Neural progenitor cell (in vitro differentiated cells): ENCODE data around the gene BEGAIN. TPM values are rescaled to one million over a fixed set of nuclear protein-coding genes. Genes with fewer than 3 reads are reported as not detected.
A peak's percentile ranks its signal among the peaks of the same experiment; 100 is the strongest.

Experiments
- DNase-seq: peaks from one replicate; pipeline ENCODE4 v3.0.0-alpha.2; 2016; ENCODE audit warnings: low spot score
- H2AFZ ChIP-seq: fragments of 200-600 bp; sonication (generic); replicated peaks from 2 replicates; pipeline ENCODE4 v1.6.1; 2016; ENCODE audit warnings: antibody characterized with exemption
- H3F3A ChIP-seq: fragments of 200-600 bp; sonication (generic); 2 replicates; pipeline ENCODE4 v1.6.1; 2016; ENCODE audit warnings: antibody characterized with exemption, low read depth
- H3K27ac ChIP-seq: fragments of 200-600 bp; sonication (generic); 2 replicates; pipeline ENCODE4 v1.5.1; 2016; ENCODE audit warnings: mild to moderate bottlenecking
- H3K27me3 ChIP-seq: fragments of 200-600 bp; sonication (generic); 2 replicates; pipeline ENCODE4 v1.6.1; 2016; ENCODE audit warnings: mild to moderate bottlenecking, moderate library complexity
- H3K36me3 ChIP-seq: fragments of 200-600 bp; sonication (generic); 2 replicates; pipeline ENCODE4 v1.5.1; 2016
- H3K4me1 ChIP-seq: fragments of 200-600 bp; sonication (generic); 2 replicates; pipeline ENCODE4 v1.6.1; 2016; ENCODE audit warnings: mixed run types
- H3K4me2 ChIP-seq: fragments of 200-600 bp; sonication (generic); 2 replicates; pipeline ENCODE4 v1.6.1; 2016
- H3K4me3 ChIP-seq: fragments of 200-600 bp; sonication (generic); 2 replicates; pipeline ENCODE4 v1.5.1; 2016
- H3K79me2 ChIP-seq: fragments of 200-600 bp; sonication (generic); 2 replicates; pipeline ENCODE4 v1.6.1; 2016; ENCODE audit warnings: low read depth
- H3K9ac ChIP-seq: fragments of 200-600 bp; sonication (generic); 2 replicates; pipeline ENCODE4 v1.6.1; 2016
- H3K9me3 ChIP-seq: fragments of 200-600 bp; sonication (generic); 2 replicates; pipeline ENCODE4 v1.5.1; 2016; ENCODE audit warnings: low read depth
- H4K20me1 ChIP-seq: fragments of 200-600 bp; sonication (generic); 2 replicates; pipeline ENCODE4 v1.6.1; 2016; ENCODE audit warnings: low read depth
- H3K27ac Mint-ChIP-seq: 3 replicates; pipeline ENCODE4 v1.8.0; 2021; ENCODE audit warnings: mixed read lengths
- H3K27me3 Mint-ChIP-seq: 2 replicates; pipeline ENCODE4 v1.8.0; 2022; ENCODE audit warnings: low read depth, mild to moderate bottlenecking, inconsistent platforms, moderate library complexity, mixed read lengths; ENCODE audit not compliant: insufficient read depth
- H3K36me3 Mint-ChIP-seq: 3 replicates; pipeline ENCODE4 v1.8.0; 2021; ENCODE audit warnings: mixed read lengths
- H3K4me1 Mint-ChIP-seq: 3 replicates; pipeline ENCODE4 v1.8.0; 2021; ENCODE audit warnings: mixed read lengths
- H3K4me3 Mint-ChIP-seq: 3 replicates; pipeline ENCODE4 v1.8.0; 2021; ENCODE audit warnings: mild to moderate bottlenecking, moderate library complexity, mixed read lengths
- H3K9me3 Mint-ChIP-seq: 3 replicates; pipeline ENCODE4 v1.8.0; 2020; ENCODE audit warnings: mixed read lengths
- EZH2 ChIP-seq: fragments of 200-600 bp; sonication (generic); IDR thresholded peaks from 2 replicates; pipeline ENCODE4 v1.6.1; 2017; ENCODE audit warnings: antibody characterized with exemption, mild to moderate bottlenecking, moderate library complexity
- EZH2phosphoT487 ChIP-seq: fragments of 200-600 bp; sonication (generic); IDR thresholded peaks from 2 replicates; pipeline ENCODE4 v1.6.1; 2017; ENCODE audit warnings: antibody characterized with exemption
- total RNA-seq: library from RNA; depleted of rRNA; stranded (reverse); fragments of >200 nt; gene quantifications from 2 replicates; pipeline ENCODE4 v1.2.3, GENCODE V29; 2015; ENCODE audit warnings: low replicate concordance
- TF ChIP-seq, protein P1 (sequence below): fragments of 200-600 bp; sonication (generic); IDR thresholded peaks from 2 replicates; pipeline ENCODE4 v1.5.1; 2017; ENCODE audit warnings: antibody characterized with exemption, mild to moderate bottlenecking

BEGAIN gene
- total RNA-seq, 1 donor from 2014 or later = 4.0 TPM

DNA sequence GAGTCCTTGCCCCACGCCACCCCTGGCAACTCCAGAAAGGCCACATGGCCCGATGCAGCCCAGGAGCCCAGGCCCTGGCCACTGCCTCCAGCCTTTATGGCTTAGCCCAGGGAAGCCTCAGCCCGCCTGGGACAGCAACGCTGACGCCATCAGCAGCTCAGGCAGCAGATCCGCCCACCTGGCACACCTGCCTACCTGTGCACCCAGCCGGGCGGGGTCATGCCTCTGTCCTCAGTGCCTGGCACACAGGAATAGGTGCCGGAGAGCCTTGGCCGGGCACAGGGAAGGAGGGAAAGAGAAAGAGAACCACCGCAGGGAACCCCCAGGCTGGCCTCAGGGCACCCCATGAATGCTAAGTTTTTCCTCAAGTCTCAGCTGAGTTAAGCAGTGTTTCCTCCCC, 21.1 kb downstream of the BEGAIN start:
- no peaks in the 10 kb centered on the region for H4K20me1 ChIP-seq
- no peaks in the 10 kb centered on the region for H3K36me3 ChIP-seq
- H3K27me3 ChIP-seq = peaks cover 59% of the 10 kb centered on the region
- H3K4me3 ChIP-seq = no peak overlapping the region
- peaks cover 19% of the 10 kb centered on the region for H3K4me1 Mint-ChIP-seq
- DNase-seq = no peak
- H3K9me3 Mint-ChIP-seq = no peaks in the 10 kb centered on the region
- H3K4me2 ChIP-seq = no peak overlapping the region
- no peaks in the 10 kb centered on the region for H3K36me3 Mint-ChIP-seq
- TF ChIP-seq, protein P1, sequence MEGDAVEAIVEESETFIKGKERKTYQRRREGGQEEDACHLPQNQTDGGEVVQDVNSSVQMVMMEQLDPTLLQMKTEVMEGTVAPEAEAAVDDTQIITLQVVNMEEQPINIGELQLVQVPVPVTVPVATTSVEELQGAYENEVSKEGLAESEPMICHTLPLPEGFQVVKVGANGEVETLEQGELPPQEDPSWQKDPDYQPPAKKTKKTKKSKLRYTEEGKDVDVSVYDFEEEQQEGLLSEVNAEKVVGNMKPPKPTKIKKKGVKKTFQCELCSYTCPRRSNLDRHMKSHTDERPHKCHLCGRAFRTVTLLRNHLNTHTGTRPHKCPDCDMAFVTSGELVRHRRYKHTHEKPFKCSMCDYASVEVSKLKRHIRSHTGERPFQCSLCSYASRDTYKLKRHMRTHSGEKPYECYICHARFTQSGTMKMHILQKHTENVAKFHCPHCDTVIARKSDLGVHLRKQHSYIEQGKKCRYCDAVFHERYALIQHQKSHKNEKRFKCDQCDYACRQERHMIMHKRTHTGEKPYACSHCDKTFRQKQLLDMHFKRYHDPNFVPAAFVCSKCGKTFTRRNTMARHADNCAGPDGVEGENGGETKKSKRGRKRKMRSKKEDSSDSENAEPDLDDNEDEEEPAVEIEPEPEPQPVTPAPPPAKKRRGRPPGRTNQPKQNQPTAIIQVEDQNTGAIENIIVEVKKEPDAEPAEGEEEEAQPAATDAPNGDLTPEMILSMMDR = no peak
- TF ChIP-seq EZH2phosphoT487 (no peak), EZH2 (no peak)
- H3K9ac ChIP-seq = no peak overlapping the region
- no peaks in the 10 kb centered on the region for H3K9me3 ChIP-seq
- H2AFZ ChIP-seq = no peak overlapping the region
- H3K4me3 Mint-ChIP-seq = peak overlapping the region; percentile 60
- peaks cover 48% of the 10 kb centered on the region for H3K27me3 Mint-ChIP-seq
- peaks cover 27% of the 10 kb centered on the region for H3K4me1 ChIP-seq
- peaks cover 13% of the 10 kb centered on the region for H3F3A ChIP-seq
- no peak overlapping the region for H3K27ac ChIP-seq
- no peaks in the 10 kb centered on the region for H3K79me2 ChIP-seq
- no peak overlapping the region for H3K27ac Mint-ChIP-seq

DNA sequence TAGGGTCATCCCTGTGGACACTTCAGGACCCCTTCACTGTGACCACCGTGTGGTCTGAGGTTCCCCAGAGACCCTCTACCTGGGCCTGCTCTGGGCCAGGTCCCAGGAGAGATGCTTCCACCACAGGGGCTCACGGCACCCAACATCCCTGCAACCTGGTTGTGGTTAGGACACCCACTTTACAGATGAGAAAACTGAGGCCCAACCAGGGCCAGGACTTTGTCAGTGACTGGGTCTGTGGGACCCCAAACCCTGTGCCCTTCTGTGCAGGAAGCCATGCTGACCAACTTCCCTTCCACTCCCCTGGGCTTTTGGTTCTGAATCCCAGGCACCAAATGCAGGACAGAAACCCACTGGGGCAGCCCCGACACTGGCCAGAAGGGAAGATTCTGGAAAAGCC, 21.6 kb downstream of the BEGAIN start:
- no peaks in the 10 kb centered on the region for H3K9me3 Mint-ChIP-seq
- H3K4me2 ChIP-seq = no peak overlapping the region
- peaks cover 48% of the 10 kb centered on the region for H3K27me3 Mint-ChIP-seq
- no peaks in the 10 kb centered on the region for H3K9me3 ChIP-seq
- no peaks in the 10 kb centered on the region for H3K79me2 ChIP-seq
- no peak overlapping the region for H3K4me3 Mint-ChIP-seq
- no peak overlapping the region for H3K9ac ChIP-seq
- H3K36me3 Mint-ChIP-seq = no peaks in the 10 kb centered on the region
- peaks cover 19% of the 10 kb centered on the region for H3K4me1 Mint-ChIP-seq
- H3K27ac ChIP-seq = no peak overlapping the region
- H3K4me1 ChIP-seq = peaks cover 27% of the 10 kb centered on the region
- no peak overlapping the region for H3K27ac Mint-ChIP-seq
- DNase-seq = no peak
- H2AFZ ChIP-seq = no peak overlapping the region
- peaks cover 12% of the 10 kb centered on the region for H3F3A ChIP-seq
- no peaks in the 10 kb centered on the region for H3K36me3 ChIP-seq
- H4K20me1 ChIP-seq = no peaks in the 10 kb centered on the region
- peaks cover 57% of the 10 kb centered on the region for H3K27me3 ChIP-seq
- no peak overlapping the region for H3K4me3 ChIP-seq
- TF ChIP-seq EZH2phosphoT487 = no peak
- TF ChIP-seq, protein P1 = no peak
- no peak for TF ChIP-seq EZH2

DNA sequence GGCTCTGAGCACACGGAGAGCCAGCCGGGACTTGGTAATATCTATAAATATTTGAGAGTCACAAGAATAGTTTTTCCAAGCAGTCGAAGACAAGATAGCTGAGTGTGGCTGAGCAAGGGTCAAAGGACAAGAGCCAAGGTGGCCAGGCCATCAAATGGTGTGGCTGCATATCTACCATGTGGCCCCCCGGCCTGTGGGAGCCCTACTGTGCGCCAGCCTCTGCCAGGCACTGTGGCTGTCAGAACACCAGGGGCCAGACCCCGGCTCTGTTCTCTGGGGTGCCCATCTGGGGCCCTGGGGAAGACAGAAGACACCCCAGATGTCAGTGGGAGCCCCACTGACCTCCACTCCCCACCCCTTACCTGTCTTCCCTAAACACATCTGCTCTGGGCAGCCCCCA, 22.7 kb downstream of the BEGAIN start:
- peaks cover 2% of the 10 kb centered on the region for H4K20me1 ChIP-seq
- no peak overlapping the region for H3K4me3 ChIP-seq
- Mint-ChIP-seq H3K27ac (no peak overlapping the region), H3K36me3 (no peaks in the 10 kb centered on the region), H3K9me3 (no peaks in the 10 kb centered on the region), H3K4me3 (no peak overlapping the region), H3K4me1 (peaks cover 16% of the 10 kb centered on the region), H3K27me3 (peaks cover 39% of the 10 kb centered on the region)
- TF ChIP-seq EZH2 = no peak
- no peak for TF ChIP-seq EZH2phosphoT487
- TF ChIP-seq, protein P1 = no peak
- no peak overlapping the region for H3K4me2 ChIP-seq
- H3K27me3 ChIP-seq = peaks cover 46% of the 10 kb centered on the region
- H3F3A ChIP-seq = peaks cover 4% of the 10 kb centered on the region
- H3K4me1 ChIP-seq = peaks cover 23% of the 10 kb centered on the region
- no peak overlapping the region for H3K27ac ChIP-seq
- H3K36me3 ChIP-seq = no peaks in the 10 kb centered on the region
- no peaks in the 10 kb centered on the region for H3K79me2 ChIP-seq
- no peaks in the 10 kb centered on the region for H3K9me3 ChIP-seq
- no peak overlapping the region for H3K9ac ChIP-seq
- DNase-seq = no peak
- H2AFZ ChIP-seq = no peak overlapping the region
